Mucosa of gallbladder (tissue), 1 donor: ENCODE data around the gene HSPB8. TPM values are rescaled to one million over a fixed set of nuclear protein-coding genes. Genes with fewer than 3 reads are reported as not detected.

Experiments
- DNase-seq: peaks from one replicate; pipeline ENCODE4 v3.0.0-alpha.2; 2020; ENCODE audit warnings: low spot score
- total RNA-seq: library from RNA; stranded (reverse); gene quantifications from one replicate; pipeline ENCODE4 v1.2.1, GENCODE V29; 2021
- donor health status: DM: no; HTN: no; CAD: no.

HSPB8 gene, protein sequence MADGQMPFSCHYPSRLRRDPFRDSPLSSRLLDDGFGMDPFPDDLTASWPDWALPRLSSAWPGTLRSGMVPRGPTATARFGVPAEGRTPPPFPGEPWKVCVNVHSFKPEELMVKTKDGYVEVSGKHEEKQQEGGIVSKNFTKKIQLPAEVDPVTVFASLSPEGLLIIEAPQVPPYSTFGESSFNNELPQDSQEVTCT
- 58.1 TPM for total RNA-seq

DNA sequence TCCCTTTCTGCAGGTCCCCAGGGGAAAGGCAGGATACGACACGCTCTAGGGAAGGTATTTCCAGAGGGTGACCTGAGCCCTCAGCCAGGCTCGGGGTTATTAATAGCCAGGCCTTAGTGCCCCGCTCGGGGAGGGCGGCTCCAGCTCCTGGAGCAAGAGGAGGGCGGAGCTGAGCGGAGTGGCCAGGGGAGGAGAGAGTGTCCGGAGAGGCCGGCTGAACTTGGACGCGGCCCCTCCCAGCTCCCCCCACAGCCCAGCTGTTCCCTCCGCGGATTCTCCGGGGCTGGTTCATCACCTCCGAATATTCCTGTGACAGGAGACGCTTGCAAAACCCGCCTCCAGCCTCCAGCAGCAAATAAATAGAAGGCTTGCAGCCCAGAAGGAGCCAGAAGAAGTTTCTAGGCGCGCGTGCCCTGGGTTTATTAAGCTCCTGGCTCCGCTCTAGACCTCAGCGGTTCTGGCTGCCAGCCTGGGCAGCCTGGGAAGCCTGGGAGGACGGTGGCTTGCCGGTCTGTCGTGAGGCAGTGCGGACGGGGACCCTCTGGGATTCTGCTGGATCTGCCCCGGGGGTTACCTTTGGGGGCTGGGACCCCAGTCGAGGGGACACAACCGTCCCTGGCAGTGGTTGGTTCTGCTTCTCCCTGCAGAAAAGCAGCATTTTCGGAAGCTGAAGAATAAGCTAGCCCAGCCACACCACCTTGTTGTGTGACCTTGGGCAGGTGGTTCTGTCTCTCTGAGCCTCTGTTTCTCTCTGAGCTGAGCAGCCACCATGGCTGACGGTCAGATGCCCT is at the start of gene HSPB8:
Gene HSPB8, plus strand, starts transcription at position 388 of the 791 bp plus-strand sequence. Its CDS starts 382 bp downstream, at position 770.
- DNase-seq = peak; percentile 83

DNA sequence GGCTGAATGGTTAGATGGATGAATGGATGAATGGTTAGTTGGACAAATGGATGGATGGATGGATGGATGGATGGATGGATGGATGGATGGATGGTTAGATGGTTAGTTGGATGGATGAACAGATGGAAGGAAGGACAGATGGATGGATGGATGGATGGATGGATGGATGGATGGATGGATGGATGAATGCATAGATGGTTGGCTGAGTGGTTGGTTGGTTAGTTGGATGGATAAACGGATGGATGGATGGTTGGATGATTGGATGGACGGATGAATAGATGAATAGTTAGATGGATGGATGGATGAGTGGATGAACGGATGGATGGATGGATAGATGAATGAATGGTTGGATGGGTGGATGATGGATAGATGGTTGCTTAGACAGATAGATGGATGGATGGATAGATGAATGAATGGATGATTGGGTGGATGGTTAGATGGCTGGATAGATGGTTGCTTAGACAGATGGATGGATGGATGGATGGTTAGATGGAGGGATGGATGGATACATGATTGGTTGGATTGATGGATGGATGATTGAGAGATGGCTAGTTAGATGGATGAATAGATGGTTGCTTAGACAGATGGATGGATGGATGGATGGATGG is 48.8 kb upstream of the HSPB8 start:
- no peak for DNase-seq

DNA sequence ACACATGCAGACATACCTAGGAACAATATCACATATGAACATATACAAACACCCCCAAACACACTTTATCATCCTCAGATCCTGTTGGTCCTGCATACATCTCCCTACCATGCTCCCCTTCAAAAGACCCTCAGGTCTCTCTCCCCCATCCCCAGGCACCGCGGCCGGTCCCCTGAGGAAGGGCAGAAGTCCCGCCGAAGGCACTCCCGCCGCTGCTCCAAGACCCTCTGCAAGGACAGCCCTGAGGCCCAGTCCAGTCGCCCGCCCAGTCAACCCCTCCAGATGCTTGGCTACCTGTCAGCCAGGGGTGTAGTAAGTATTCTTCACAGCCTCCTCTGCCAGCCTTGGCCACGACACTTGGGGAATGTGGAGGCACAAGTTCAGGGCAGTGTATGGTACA is 48.2 kb upstream of the HSPB8 start:
- DNase-seq = no peak

DNA sequence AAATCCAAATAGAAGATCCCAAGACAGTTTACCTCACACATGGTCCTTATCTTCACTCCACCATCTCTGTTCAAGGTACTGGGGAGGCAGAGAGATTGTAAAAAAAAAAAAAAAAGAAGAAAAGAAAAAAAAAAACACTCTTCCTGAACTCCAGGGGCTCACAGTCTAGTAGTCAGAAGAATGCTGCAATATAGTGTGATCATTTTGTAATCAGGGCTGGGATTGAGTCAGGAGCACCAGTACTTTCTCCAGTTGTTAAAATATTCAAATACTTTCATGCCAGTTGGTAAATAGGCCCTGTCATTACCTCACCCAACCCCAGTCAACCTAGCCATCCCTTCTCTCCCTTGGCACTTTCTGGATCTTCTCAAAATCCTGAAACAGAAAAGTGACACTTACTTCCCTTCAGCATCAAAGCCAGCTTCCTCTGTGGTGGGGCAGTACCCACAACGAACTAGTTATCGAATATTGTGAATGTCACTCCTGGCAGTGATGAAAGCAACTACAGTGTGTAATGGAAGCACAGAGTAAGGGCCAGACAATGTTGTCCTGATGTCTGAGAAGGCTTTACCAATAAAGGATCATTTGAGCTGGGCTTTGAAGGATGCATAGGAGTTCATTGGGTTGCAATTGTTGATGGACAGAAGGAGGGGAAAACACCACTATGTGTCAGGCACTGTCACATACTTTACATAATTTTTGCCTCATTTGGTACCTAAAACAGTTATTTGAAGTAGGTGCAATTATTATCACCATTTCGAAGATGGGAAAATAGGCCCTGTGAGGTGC is 44.3 kb upstream of the HSPB8 start:
- DNase-seq = no peak

DNA sequence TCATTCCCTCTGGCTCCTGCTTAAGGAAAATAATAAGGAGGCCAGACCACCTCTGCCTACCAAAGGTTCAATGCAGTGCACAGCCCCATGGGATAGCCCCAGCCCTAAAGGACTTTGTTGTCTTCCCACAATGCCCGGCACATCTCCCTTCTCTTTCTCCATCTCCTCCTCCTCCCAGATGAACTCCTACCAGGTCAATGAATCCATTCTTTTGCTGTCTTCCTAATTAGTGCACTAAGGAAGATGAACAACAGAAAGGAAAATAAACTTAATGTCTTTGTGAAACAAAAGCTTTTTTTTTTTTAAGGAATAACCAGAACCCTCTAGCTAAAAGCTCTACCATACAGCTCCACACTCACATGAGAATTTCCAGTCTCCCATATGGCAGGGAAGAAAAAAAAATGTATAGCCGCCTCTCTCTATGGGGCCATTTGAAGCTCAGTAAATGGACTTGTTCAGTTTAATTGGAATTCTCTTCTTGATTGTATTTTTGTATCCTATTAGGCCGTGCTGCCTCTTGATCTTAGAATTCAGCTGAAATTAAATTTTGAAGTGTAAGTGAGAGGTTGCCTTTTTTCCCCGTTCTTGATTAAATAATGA is 41.8 kb upstream of the HSPB8 start:
- DNase-seq = no peak

DNA sequence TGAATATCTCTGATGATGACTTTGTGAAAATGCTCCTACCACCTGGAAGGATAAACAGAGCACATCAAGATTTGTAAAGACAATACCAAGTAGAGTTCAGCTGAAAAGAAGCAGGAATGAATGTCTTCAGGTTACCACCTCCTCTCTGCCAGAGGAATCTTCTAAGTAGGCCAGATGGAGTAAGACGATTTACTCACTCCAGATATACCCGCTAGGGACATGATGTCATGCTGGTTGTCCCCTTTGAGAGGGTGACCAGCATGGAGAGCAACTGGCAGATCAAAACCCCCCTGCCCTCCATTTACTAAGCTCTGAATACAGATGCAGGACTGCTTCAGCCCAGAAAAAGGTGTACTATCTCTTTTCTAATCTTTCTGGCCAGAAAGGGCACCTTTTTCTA is 39.3 kb upstream of the HSPB8 start:
- no peak for DNase-seq

DNA sequence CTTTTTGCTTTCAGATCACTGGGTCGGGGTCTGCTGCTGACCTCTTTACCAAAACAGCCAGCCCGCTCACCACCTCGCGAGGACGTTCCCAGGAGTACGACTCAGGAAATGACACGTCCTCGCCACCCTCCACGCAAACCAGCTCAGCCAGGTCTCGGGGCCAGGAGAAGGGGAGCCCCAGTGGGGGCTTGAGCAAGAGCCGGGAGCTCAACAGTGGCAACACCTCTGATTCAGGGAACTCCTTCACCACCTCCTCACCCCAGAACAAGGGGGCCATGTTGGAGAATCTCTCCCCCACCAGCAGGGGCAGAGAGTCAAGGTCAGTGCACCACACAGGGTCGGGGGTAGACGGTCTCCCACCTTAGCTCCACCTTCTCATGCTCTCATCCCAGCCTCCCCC is 33.4 kb upstream of the HSPB8 start:
- DNase-seq = no peak

DNA sequence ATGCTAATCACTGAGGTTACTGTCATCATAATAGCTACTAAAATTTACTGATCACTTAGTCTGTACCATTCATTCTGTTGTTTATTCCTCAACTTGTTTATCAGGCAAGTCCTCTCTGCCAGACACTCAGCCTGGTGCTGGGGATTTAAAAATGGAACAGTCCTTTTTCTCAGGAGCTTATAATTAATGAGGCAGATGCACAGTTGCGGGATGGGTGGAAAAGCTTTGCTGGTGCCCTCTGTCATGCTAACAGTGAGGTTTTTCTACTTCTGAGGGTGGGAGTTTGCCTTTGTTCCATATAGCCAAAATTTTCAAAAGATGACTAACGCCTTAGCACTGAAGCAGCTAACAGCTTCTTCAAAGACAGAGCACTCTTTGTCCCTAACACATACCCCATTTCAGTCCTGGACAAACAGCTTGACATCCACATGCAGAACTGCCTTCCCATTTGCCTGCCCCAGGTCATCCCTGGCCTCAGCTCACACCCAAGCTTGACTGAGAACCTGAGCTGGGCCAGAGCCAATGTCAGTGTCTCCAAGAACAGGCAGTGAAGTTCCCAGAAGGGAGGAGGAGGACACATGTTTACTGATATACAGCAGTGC is 30.8 kb upstream of the HSPB8 start:
- no peak for DNase-seq

DNA sequence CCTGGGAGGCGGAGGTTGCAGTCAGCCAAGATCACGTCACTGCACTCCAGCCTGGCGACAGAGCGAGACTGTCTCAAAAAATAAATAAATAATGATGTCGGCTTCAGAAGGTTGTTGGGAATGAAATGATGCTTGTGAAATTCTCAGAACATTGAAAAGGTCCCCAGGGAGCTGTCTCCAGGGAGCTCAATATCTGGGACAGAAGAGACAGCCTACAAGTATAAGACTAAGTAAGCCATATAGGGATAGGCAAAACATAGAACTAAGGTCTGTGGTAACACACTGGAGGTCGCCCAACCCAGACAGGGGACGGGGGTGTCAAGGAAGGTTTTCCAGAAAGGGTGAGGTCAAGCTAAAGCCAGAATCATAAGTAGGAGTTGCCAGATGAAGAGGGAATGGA is 29.5 kb upstream of the HSPB8 start:
- no peak for DNase-seq

DNA sequence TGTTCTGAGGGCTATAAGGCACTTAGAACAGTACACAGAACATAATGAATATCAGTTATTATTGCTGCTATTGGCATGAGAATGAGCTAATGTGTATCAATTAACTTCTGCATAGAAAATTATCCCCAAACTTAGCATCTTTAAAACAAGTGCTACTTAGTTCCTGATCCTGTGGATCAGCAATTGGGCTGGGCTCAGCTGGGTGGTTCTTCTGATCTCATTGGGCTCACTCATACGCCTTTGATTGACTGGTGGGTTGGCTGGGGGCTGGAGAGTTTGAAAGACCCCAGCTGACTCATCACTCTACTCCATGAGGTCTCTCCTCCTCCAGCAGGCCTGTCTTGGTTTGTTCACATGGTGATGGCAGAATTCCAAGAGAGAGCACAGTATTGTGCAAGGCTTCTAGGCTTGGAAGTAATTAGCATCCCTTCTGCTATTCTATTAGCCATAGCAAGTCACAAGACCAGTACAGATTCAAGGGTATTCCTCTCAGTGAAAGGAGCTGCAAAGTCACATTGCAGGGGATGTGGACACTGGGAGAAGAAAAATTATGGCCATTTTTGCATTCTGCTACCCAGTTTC is 27.2 kb upstream of the HSPB8 start:
- DNase-seq = no peak

DNA sequence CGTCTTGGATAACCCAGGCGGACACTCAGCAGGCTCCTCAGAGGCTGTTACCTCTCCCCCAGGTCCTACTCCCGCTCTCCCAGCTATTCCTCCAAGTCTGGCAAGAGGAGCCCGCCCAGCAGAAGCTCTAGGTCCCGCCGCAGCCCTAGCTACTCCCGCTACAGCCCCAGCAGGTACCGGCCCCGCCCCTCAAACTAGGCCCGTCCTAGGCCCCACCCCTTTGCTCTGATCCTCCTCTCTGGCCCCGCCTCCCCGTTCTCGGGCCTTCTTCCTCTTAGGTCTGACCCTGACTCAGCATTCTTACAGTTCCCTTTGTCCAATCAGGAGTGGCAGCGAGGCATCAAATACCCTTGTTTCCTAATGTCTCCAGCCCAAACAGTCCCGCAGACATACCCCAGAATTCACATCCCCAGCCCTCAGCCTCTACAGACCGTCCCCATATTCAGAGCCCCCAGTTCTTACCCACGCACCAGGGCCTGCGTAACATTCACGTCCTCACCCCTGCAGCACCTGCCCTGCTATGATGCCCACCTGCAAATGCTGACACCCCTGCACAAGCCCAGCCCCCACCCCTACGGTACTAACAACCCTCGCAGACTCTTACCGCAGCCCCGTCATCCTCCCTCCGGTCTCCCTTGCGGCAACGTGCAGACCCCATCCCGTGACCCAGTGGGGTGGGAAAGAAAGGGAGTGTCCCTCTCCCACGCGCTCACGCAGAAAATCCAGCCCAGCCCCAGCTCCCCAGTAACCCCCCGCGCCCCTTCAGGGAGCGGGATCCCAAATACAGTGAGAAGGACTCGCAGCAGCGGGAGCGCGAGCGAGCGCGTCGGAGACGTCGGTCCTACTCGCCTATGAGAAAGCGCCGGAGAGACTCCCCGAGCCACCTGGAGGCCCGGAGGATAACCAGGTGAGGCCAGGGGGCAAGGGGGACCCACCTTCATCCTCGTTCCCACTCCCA is 25.0 kb upstream of the HSPB8 start:
- peak; percentile 80 for DNase-seq

DNA sequence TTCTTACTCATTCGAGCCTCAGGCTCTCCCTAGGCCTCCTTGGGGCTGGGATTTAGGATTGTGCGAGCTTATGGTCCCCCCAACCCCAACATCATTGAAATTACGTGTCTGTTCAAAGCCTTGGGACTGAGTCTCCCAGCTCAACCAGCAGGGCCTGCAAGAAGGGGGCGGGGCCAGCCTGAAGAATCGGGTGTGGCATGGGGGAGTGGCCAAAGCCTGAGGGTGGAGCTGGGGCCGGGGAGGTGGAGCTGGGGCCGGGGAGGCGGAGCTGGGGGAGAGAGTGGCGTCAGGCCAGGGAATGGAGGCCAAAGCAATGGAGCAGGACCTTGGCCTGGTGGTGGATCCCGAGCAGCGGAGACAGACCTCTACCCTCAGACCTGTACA is 24.3 kb upstream of the HSPB8 start:
- no peak for DNase-seq

DNA sequence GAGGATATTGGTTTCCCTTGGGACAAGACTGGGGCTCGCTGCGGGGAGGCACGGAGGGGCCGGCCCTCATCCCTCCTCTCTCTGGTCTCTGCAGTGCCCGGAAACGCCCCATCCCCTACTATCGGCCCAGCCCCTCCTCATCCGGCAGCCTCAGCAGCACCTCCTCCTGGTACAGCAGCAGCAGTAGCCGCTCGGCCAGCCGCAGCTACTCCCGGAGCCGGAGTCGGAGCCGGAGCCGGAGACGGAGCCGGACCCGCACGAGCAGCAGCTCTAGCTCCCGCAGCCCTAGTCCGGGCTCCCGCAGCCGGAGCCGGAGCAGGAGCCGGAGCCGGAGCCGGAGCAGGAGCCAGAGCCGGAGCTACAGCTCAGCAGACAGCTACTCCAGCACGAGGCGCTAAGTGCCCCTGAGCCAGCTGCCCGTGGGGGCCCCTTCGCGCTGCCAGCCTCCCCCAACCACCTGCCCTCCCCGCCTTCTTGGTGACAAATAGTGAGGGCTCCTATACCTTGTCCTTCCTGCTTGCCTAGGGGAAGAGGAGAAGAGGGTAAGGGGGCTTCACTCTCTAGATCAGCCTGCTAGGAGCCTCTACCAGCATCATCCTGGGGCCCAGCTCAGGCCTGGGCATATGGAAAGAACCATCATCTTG is 22.2 kb upstream of the HSPB8 start:
- DNase-seq = no peak

DNA sequence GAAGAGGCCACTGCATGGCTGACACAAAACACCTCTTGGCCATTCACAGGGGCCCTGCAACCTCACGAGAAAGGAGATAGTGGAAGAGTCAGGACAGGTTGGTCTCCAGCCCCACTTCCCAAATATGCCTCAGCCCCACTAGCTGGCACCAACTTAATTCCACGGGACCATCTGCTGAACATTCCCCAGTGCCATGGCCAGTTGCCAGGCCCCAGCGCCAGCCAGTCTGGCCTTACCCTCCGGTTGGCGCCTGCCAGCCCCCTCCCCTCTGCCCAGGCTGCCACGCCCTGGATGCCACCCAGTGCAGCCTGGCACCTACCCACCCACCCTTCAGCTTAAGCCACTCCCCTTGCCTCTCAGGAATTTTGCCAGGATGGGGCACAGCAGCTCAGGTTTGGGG is 21.2 kb upstream of the HSPB8 start:
- DNase-seq = no peak

DNA sequence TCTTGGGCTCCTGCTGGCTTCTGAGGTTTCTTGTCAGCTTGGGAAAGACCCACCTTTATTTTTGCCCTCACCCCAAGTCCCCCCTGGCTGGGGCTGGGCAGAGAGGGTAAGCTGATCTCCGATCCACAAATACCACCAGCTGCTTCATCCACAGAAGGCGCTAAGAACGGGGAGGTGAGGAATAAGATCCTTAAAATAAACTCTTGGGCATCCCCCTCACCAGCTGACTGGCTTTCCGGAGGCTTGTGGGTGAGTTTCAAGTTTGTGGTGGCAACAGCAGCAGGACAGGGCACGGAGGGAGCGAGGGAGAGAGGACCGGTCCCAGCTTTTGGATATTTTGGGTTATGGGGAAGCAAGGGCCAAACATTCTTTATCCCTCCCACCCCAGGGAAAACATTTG is 20.8 kb upstream of the HSPB8 start:
- DNase-seq = no peak

DNA sequence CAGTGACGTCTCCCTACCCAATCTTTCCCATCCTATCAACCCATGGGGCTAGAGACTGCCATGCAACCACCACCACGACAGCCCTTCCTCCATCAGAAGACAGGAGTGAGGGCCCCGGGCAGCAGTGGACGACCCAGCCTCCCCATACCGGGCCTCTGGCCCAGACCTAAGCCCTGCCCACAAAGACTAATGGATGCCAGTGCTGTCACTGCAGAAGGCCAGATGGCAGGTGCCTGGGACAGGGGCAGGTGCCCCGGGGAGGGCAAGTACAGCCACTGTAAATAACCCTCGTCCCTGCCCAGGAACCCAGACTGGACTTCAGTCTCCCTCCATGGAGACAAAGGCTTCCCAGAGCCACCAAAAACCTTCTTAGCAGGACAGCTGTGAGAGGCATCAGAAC is 20.3 kb upstream of the HSPB8 start:
- DNase-seq = no peak

DNA sequence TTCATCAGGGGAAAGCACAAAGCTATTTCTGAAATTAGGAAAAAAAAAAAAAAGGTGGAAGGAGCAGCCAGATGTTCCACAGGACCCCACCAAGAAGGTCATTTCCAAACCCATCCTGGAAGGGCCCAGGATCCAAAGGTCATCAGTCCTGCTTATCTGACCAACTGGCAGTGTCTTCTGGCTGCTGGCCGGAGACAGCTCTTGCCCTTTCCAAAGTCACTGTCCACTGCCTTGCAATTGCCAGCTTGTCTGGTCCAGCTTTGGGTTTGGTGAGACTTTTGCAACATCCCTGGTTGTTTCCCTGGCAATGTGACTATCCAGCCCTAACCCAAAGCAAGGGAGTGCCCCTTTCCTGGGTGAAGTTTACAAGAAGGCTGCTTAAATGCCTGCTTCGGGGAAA is 18.9 kb upstream of the HSPB8 start:
- no peak for DNase-seq

DNA sequence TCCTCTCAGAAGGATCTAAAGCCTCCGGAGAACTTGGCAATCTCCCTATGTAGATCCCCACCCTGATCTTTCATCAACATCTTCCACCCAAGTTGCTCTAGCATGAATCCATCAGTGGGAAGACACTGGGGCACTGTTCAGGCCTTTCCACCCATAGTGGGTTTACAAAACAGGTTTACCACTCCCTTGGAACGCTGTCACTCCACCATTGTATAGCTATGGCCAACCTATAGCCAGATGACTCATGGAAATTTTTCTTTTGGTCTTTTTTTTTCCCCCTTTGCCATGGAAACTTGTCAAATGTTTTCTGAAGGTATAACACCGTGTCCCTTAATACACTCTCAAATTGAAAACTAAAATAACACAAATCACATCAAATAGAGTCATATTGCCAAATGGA is 10.8 kb upstream of the HSPB8 start:
- DNase-seq = no peak

DNA sequence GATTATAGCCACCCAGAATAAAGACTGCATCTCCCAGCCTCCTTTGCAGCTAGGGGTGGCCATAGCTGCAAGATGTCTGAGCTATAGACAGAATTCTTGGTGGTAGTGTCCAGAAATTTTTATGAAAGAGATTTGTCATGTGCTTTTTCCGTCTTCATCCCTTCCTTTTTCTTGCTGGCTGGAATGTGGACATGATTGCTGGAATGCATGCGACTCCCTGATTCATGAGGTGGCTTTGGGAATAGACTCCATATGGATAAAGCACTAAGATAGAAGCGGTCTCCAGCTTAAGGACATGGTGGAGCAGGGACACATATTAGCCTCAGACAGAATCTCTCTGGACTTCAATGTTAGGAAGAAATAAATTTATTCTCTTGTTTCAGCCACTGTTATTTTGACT is 10.0 kb upstream of the HSPB8 start:
- no peak for DNase-seq

DNA sequence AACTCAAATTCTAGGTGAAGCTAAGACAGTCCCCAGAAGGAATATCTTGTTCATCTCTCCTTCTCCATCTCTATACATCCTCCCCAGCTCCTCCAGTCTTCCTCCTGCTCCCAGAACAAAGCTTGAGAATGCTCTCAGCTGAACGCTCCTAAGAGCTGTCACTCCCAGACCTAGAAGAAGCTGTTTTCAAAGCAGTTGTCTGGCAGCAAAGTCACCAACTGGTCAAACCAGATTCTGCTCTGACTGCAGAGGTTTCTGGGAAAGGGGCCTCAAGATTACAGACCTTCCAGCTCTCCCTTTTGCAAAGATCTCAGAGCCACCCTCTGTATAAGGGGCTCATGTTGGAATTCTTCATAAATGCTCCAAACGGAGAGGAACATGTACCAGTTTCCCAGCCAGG is 9.6 kb upstream of the HSPB8 start:
- no peak for DNase-seq
